Measurements from ENCODE around the gene PAX1. TPM values are rescaled to one million over a fixed set of nuclear protein-coding genes. Genes with fewer than 3 reads are reported as not detected.

The PAX1 gene
- total RNA-seq, result not detected

GRCh38 chr20:21705575-21706260 lies at the start of gene PAX1:
TSS of gene PAX1 (plus strand) at chr20:21705664. CDS start at chr20:21705713, 49 bp downstream.
- H3K9me3 ChIP-seq, result no peaks in the 10 kb centered on the region
- intact Hi-C loops (cut with DNase I), result no loop called here
- no peaks in the 10 kb centered on the region for H3K27me3 ChIP-seq
- H3K27ac ChIP-seq, result no peak within 1 kb of the TSS
- TF ChIP-seq CTCF (IDR thresholded peaks at IDR 0.05), result no peak
- H3K4me3 ChIP-seq, result no peak within 1 kb of the TSS
- DNase-seq (ENCODE audit: low spot score in 2 of 2), result no peak
- H3K36me3 ChIP-seq, result no peaks in the 10 kb centered on the region
- no peaks in the 10 kb centered on the region for H3K4me1 ChIP-seq

- no peaks in the 10 kb centered on the region for H3K27me3 ChIP-seq
- no peak for DNase-seq (ENCODE audit: low spot score in 2 of 2)
- no peak overlapping the region for H3K4me3 ChIP-seq
- H3K9me3 ChIP-seq, result no peaks in the 10 kb centered on the region
- no peaks in the 10 kb centered on the region for H3K36me3 ChIP-seq
- TF ChIP-seq CTCF (IDR thresholded peaks at IDR 0.05), result no peak
- intact Hi-C loops (cut with DNase I), result no loop called here
- no peaks in the 10 kb centered on the region for H3K4me1 ChIP-seq
- no peak overlapping the region for H3K27ac ChIP-seq
These were observed 49.0 kb upstream of the PAX1 start for GRCh38 chr20:21656308-21657067.

GRCh38 chr20:21661488-21662055 lies 43.9 kb upstream of the PAX1 start:
- Histone ChIP-seq H3K27me3 (no peaks in the 10 kb centered on the region), H3K4me3 (no peak overlapping the region), H3K27ac (no peak overlapping the region), H3K36me3 (no peaks in the 10 kb centered on the region), H3K9me3 (no peaks in the 10 kb centered on the region), H3K4me1 (no peaks in the 10 kb centered on the region)
- TF ChIP-seq CTCF (IDR thresholded peaks at IDR 0.05), result no peak
- DNase-seq (ENCODE audit: low spot score in 2 of 2), result no peak
- intact Hi-C loops (cut with DNase I), result no loop called here

- Histone ChIP-seq H3K9me3 (no peaks in the 10 kb centered on the region), H3K27ac (no peak overlapping the region), H3K36me3 (no peaks in the 10 kb centered on the region), H3K4me1 (no peaks in the 10 kb centered on the region), H3K27me3 (no peaks in the 10 kb centered on the region), H3K4me3 (no peak overlapping the region)
- intact Hi-C loops (cut with DNase I), result no loop called here
- TF ChIP-seq CTCF (IDR thresholded peaks at IDR 0.05), result no peak
- no peak for DNase-seq (ENCODE audit: low spot score in 2 of 2)
These were observed 42.0 kb upstream of the PAX1 start for GRCh38 chr20:21663465-21663864.

- Histone ChIP-seq H3K27ac (no peak overlapping the region), H3K4me1 (no peaks in the 10 kb centered on the region), H3K4me3 (no peak overlapping the region), H3K27me3 (no peaks in the 10 kb centered on the region), H3K36me3 (no peaks in the 10 kb centered on the region), H3K9me3 (no peaks in the 10 kb centered on the region)
- no peak for DNase-seq (ENCODE audit: low spot score in 2 of 2)
- TF ChIP-seq CTCF (IDR thresholded peaks at IDR 0.05), result no peak
- intact Hi-C loops (cut with DNase I), result no loop called here
These were observed 39.6 kb upstream of the PAX1 start for GRCh38 chr20:21665687-21666446.
